ENCODE results near the gene RNU6-1. TPM values are rescaled to one million over a fixed set of nuclear protein-coding genes. Genes with fewer than 3 reads are reported as not detected.

RNU6-1 gene
- polyA plus RNA-seq, 1 experiment, result not detected

DNA sequence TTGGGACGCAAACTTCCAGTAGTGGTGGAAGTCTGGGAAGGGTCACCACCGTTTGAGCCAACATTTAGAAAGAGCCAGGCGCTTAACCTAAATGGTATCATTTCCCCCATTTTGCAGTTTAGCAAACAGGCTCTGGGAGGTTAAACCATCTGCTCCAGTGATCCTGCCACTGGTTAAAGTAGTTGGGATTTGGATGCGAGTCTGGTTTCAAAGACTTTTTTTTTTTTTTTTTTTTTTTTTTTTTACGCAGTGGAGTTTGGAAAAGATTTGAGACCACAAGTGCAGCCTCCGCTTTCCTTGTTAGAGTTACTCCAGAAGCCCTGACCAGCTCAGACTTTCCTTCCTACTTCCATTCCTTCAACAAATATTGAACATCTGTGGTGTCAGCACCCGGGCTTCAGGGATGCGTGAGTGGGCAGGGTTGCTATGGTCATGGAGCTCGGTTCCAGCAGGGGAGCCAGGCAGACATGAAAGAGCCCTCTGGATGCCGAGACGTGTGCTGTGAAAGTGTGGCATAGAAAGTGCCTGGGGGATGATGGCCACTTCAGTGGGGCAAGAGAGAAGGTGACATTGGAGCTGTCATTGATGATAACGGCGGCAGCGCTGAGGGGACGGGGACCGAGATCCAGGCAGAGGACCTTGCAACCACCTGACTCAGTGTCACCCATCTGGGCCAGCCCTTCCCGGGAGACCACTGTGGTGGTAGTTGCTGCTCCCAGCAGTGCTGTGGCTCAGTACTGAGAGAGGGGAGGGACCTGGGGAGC, 1.1 kb upstream of the RNU6-1 start:
- H3K9me3 ChIP-seq (ENCODE audit: control insufficient read depth, insufficient read depth, low read length), result no peaks in the 10 kb centered on the region; the same call in 1 of the 2 replicates
- H3K4me3 ChIP-seq (ENCODE audit: low read depth, low read length), result peak overlapping the region; percentile 92
- TF ChIP-seq, protein P1, sequence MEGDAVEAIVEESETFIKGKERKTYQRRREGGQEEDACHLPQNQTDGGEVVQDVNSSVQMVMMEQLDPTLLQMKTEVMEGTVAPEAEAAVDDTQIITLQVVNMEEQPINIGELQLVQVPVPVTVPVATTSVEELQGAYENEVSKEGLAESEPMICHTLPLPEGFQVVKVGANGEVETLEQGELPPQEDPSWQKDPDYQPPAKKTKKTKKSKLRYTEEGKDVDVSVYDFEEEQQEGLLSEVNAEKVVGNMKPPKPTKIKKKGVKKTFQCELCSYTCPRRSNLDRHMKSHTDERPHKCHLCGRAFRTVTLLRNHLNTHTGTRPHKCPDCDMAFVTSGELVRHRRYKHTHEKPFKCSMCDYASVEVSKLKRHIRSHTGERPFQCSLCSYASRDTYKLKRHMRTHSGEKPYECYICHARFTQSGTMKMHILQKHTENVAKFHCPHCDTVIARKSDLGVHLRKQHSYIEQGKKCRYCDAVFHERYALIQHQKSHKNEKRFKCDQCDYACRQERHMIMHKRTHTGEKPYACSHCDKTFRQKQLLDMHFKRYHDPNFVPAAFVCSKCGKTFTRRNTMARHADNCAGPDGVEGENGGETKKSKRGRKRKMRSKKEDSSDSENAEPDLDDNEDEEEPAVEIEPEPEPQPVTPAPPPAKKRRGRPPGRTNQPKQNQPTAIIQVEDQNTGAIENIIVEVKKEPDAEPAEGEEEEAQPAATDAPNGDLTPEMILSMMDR (IDR thresholded peaks at IDR 0.05; ENCODE audit: low read depth, low read length), result no peak; the same call in 1 of the 2 replicates
- POLR2A ChIA-PET, result no interaction called here
- H3K27ac ChIP-seq (ENCODE audit: low read depth, low read length), result peak overlapping the region; percentile 85
- no peak for DNase-seq (ENCODE audit: low read depth, low spot score)
- CTCF ChIA-PET, result interaction anchor here (0.6 to 2.0 kb wide), 6 partner anchors 23 to 384 kb away, joined by 4 to 10 read pairs (median 6); no protein-coding TSS in a partner anchor
- peaks cover 9% of the 10 kb centered on the region for H3K27me3 ChIP-seq (ENCODE audit: control insufficient read depth, insufficient read depth, low read length)

DNA sequence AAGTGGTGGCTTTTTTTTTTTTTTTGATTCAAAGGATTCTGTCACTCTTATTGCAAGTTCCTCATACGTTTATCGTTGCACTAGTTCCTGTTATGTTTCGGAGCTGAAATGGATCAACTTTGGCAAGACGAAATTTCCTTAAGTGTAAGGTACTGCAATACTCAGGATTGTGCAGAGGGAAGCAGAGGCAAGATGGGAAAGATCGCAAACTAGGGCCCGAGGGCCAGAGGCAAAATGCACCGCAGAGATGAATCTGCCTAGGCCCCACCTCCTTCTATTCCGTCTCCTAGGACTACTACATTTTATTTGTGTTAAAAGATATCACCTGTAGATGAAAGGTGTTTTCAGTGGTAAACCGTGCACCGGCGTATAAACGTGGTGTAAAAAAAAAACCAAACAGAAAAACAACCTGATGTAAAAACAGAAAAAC, 331 bp downstream of the RNU6-1 start:
- no peak for DNase-seq (ENCODE audit: low read depth, low spot score)
- Histone ChIP-seq H3K9me3 (ENCODE audit: control insufficient read depth, insufficient read depth, low read length) (peaks cover 9% of the 10 kb centered on the region; the same call in 1 of the 2 replicates), H3K27ac (ENCODE audit: low read depth, low read length) (peak overlapping the region; percentile 42), H3K27me3 (ENCODE audit: control insufficient read depth, insufficient read depth, low read length) (peaks cover 23% of the 10 kb centered on the region), H3K4me3 (ENCODE audit: low read depth, low read length) (peak overlapping the region; percentile 49)
- ChIA-PET CTCF (interaction anchor here (5.3 kb wide), 1 partner anchor 381 kb away, joined by 52 read pairs; no protein-coding TSS in a partner anchor), POLR2A (interaction anchor here (0.6 kb wide), 1 partner anchor 13 kb away, joined by 5 read pairs; no protein-coding TSS in a partner anchor)
- TF ChIP-seq, protein P1 (IDR thresholded peaks at IDR 0.05; ENCODE audit: low read depth, low read length), result no peak

DNA sequence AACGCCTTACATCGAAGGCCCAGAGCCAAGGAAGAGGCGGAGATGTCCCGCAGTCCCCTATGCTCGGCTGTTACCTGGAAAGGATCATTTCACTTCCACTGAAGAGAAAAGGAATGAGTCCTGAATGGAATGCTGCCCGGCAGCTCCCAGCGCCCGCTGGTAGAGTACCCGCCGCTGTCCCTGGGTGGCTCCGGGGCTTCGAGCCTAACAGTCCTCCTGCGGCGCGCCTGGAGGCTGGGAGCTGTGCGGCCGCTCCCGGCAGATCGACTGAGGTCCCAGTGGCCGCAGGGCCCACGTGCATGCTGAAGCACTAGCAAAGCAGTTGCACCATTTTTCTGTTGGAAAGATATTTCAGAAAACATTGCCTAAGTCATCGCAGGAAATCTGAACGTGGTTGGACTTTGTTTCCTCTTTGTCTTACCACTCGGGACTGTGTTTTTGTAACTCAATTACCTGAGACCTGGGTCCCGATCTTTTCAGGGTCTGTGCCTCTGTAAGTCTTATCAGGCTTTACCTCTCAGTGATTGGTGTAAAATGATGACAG, 984 bp downstream of the RNU6-1 start:
- no peak overlapping the region for H3K27ac ChIP-seq (ENCODE audit: low read depth, low read length)
- CTCF ChIA-PET, result interaction anchor here (5.3 kb wide), 1 partner anchor 381 kb away, joined by 52 read pairs; no protein-coding TSS in a partner anchor
- no peak for DNase-seq (ENCODE audit: low read depth, low spot score)

DNA sequence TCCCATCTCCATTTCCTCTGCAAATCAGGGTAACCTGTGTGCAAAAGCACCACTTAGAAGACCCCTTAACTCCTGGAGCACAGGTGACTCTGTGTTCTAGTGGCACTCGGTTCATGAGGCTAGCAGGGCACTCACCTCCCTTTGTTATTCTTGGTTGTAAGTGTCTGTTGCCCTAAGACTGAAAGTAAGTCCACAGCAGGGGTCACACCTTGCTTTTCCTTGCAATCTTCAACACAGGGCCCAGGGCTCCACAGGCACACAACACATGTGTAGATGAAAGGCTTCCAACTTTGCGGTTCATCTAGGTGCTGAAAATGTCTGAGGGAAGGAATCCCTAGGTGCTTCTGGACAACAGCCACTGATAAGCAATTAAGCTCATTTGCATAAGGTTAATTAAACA, 2.9 kb downstream of the RNU6-1 start:
- DNase-seq (ENCODE audit: low read depth, low spot score), result no peak
- TF ChIP-seq, protein P1 (IDR thresholded peaks at IDR 0.05; ENCODE audit: low read depth, low read length), result no peak
- peaks cover 48% of the 10 kb centered on the region for H3K27me3 ChIP-seq (ENCODE audit: control insufficient read depth, insufficient read depth, low read length)

More for the DNA sequence above, 984 bp downstream of the RNU6-1 start:
- TF ChIP-seq, protein P1 (IDR thresholded peaks at IDR 0.05; ENCODE audit: low read depth, low read length), result no peak
- POLR2A ChIA-PET, result no interaction called here
- Histone ChIP-seq H3K9me3 (ENCODE audit: control insufficient read depth, insufficient read depth, low read length) (peaks cover 9% of the 10 kb centered on the region; the same call in 1 of the 2 replicates), H3K4me3 (ENCODE audit: low read depth, low read length) (peak overlapping the region; percentile 33), H3K27me3 (ENCODE audit: control insufficient read depth, insufficient read depth, low read length) (peaks cover 29% of the 10 kb centered on the region)

More for the DNA sequence above, 2.9 kb downstream of the RNU6-1 start:
- POLR2A ChIA-PET, result no interaction called here
- H3K9me3 ChIP-seq (ENCODE audit: control insufficient read depth, insufficient read depth, low read length), result peaks cover 9% of the 10 kb centered on the region; the same call in 1 of the 2 replicates
- no peak overlapping the region for H3K4me3 ChIP-seq (ENCODE audit: low read depth, low read length)
- H3K27ac ChIP-seq (ENCODE audit: low read depth, low read length), result no peak overlapping the region
- CTCF ChIA-PET, result interaction anchor here (0.7 to 5.3 kb wide), 4 partner anchors 317 to 390 kb away, joined by 3 to 52 read pairs (median 8); no protein-coding TSS in a partner anchor

Measured in AG04450 (cell line).